ENCODE results near the gene ITFG2. TPM values are rescaled to one million over a fixed set of nuclear protein-coding genes. Genes with fewer than 3 reads are reported as not detected.

The ITFG2 gene
- 8.9 and 13.2 TPM in 2 replicates for total RNA-seq

DNA sequence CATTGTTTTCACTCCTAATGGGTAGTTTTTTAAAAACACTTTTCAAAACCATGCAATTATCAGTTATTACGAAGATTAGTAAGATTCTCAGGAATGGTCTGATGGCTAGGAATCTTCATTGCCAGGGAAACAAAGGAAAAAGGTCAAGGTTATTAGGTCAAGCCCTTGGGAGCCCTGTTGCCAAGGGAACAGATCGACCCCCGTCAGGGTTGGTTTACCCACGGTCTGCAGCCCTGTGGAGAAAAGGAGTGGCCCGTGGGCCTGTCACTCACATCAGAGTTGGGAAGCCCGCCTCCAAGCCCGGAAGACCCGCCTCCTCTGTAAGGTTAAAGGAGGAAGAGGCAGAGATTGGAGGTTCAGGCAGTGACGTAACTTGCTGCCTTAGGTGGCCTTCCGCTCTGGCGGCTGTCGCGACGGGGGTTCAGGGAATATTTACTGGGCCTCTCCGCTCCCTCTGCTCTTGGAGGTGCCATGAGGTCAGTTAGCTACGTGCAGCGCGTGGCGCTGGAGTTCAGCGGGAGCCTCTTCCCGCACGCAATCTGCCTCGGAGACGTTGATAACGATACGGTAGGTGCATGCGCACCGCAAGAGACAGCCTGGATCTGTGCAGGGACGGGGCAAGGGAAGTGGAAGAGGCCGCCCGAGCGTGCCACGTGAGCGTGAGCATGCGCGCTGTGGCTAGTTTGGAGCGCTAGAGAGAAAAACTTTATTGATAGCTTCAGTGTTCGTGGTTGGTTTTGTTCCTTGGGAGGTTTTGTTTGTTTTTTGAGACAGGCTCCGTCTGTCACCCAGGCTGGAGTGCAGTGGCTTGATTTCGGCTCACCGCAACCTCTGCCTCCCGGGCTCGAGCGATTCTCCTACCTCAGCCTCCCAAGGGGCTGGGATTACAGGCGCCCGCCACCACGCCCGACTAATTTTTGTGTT lies at the start of gene ITFG2:
Gene ITFG2, plus strand, starts transcription at position 379 of the 924 bp plus-strand sequence. Its CDS starts 93 bp downstream, at position 472.

GRCh38 chr12:2794736-2795289 lies 17.7 kb upstream of the ITFG2 start, which contains the start of gene FKBP4:
Gene FKBP4, plus strand, starts transcription at chr12:2794970. Its CDS starts 170 bp downstream, at chr12:2795140.

GRCh38 chr12:2834581-2835491 lies 22.4 kb downstream of the ITFG2 start, which contains the start of gene NRIP2:
Gene NRIP2, minus strand, starts transcription at chr12:2835035. Its CDS starts 52 bp downstream, at chr12:2834983.

GRCh38 chr12:2857021-2857431 lies 44.6 kb downstream of the ITFG2 start, which contains the start of gene TEX52:
Gene TEX52, minus strand, starts transcription at chr12:2857039. Its CDS starts 13 bp downstream, at chr12:2857026.

Other genes starting within 250 kb of the ITFG2 start
- gene FKBP4, start 17.7 kb upstream of the ITFG2 start, total RNA-seq, result 96.1 and 109 TPM in 2 replicates
- gene NRIP2, start 22.4 kb downstream of the ITFG2 start, total RNA-seq, result not detected in 2 replicates
- not detected in 2 replicates for gene TEX52, start 44.4 kb downstream of the ITFG2 start, total RNA-seq
- 0.48 and 0.64 TPM in 2 replicates for gene FOXM1, start 64.5 kb downstream of the ITFG2 start, total RNA-seq
- gene RHNO1, start 64.6 kb downstream of the ITFG2 start, total RNA-seq, result 14.9 and 23.7 TPM in 2 replicates
- gene TULP3, start 78.2 kb downstream of the ITFG2 start, total RNA-seq, result 9.4 and 12.5 TPM in 2 replicates
- gene TEAD4, start 146.7 kb downstream of the ITFG2 start, total RNA-seq, result 2.8 and 5.1 TPM in 2 replicates

Data from tracheal epithelial cell (primary cell).